GM12874 (cell line): ENCODE data around the gene TMEM63B.

Source experiments
- CTCF ChIP-seq: IDR thresholded peaks from 2 replicates; pipeline ENCODE4 v1.5.1; 2011; ENCODE audit warnings: low read depth, mild to moderate bottlenecking, control low read depth, low read length, moderate library complexity; ENCODE audit not compliant: insufficient read depth

Gene TMEM63B

GRCh38 chr6:44082872-44083321 lies 44.5 kb upstream of the TMEM63B start:
- no peak for TF ChIP-seq CTCF

GRCh38 chr6:44084231-44085014 lies 42.9 kb upstream of the TMEM63B start:
- TF ChIP-seq CTCF: no peak

- no peak for TF ChIP-seq CTCF
Measured at GRCh38 chr6:44085219-44085618, 42.1 kb upstream of the TMEM63B start.

GRCh38 chr6:44086931-44087574 lies 40.3 kb upstream of the TMEM63B start:
- no peak for TF ChIP-seq CTCF

- no peak for TF ChIP-seq CTCF
Measured at GRCh38 chr6:44087623-44088022, 39.7 kb upstream of the TMEM63B start.

- TF ChIP-seq CTCF: no peak
Measured at GRCh38 chr6:44088827-44089590, 38.3 kb upstream of the TMEM63B start.

GRCh38 chr6:44090465-44090864 lies 36.9 kb upstream of the TMEM63B start:
- TF ChIP-seq CTCF: no peak
